Iris pigment epithelial cell (primary cell): ENCODE results near the gene NXPE1.

Experiments
- DNase-seq: peaks from one replicate; pipeline ENCODE4 v3.0.0-alpha.2; 2011; ENCODE audit warnings: low read depth

The NXPE1 gene

DNA sequence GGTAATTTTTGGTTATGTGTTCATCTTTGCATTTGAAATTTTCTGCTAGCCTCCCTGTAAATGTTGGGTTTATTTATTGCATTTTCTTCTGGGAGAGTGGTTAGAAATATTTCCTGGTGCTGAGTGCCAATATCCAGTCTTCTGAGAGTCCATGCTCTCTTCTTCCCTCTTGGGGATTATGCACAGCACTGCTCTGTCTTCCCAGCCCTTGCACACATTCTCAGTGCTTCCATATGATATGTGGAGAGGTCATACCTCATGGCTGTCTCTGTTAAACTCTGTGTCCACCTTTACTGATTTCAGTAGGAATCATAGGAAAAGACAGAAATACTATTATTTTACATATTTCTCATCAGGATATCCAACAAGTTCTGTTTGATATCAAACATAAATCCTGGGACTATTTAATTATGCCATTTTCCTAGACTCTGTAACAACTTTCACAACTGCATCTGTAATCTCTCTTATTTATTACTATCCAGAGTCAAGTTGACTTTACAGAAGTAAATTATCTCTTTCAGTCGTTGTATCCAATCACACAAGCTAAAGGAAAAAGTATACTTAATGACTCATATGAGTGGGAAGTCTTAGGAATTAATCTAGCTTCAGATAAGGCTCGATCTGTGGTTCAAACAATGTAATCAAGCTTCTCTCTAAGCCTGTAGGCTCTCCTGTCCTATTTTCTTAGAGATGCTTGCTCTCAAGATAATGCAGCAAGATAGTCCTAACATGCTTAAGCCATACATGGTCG is 2.7 kb upstream of the NXPE1 start:
- DNase-seq: peak; percentile 76

DNA sequence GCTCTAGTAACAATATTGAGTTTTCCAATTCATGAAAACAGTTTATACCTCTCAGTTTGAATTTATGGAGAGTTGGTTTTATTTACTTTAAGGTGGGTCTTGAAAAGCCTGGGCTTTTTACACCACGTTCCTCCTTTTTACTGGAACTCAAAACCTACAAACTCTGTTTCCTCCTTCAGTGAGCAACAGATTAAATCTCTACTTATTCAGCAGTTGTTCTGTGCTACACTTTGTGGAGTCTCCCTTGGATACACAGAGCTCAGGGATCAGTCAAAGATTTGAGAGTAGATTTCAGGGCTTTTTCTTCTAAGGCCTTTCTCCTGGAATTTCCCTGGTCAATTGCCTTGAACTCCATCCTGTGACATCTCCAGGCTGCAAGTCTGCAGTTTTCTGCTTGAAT is 3.5 kb downstream of the NXPE1 start:
- DNase-seq: no peak

DNA sequence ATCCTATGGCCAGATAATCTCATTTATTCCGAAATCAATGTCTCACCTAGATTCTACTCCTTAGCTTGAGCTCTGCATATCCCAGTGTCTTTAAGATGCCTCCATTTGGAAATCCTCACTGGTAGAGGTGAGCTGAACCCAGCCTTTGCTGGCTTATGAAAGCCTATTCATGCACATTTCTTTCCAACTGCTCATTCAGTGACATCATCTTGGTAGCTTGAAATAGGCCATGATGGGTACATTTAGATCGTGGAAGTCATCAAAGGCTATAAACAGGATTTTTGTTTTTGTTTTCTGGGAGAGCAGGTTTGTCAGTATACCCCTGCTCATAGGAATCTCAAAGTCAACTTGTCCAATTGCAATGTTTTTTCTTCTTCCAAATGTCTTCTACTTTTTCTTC is 6.0 kb downstream of the NXPE1 start:
- peak; percentile 9 for DNase-seq

DNA sequence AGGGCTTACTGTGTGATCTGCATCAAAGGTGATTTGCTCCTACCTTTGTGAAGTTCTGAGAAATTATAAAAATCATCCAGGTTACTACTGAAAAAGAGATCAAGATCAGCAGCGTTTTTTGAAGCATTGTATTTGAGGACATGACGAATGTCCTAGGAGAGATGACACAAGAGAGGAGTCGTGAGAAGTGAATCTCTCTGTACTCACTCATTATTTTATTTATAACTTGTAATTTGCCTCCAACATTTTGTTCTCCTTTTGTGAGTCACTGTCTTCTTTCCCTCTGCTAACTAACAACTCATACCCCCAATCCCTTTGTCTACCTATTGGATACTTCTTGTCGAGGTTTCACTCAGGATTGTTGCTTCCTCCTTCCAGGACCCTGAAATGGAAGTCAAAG is 8.6 kb downstream of the NXPE1 start:
- DNase-seq: no peak

DNA sequence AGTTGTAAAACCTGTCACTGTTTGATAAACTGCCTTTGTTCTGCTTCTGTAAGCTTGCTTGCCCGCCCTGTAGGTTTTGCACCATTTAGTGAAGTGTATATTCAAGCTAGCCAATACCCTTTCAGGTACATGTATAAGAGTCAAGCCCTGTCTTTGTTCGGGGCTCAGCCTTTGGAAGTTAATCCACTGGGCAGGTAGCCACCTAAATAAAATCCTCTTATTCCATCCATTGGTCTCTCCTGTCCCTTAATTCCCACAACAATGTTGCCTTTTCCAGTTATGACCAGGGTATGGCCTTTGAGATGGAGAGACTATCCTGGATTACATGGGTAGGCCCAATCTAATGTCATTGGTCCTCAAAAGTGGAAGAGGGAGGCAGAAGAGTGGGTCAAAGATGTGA is 34.0 kb downstream of the NXPE1 start:
- DNase-seq: no peak

DNA sequence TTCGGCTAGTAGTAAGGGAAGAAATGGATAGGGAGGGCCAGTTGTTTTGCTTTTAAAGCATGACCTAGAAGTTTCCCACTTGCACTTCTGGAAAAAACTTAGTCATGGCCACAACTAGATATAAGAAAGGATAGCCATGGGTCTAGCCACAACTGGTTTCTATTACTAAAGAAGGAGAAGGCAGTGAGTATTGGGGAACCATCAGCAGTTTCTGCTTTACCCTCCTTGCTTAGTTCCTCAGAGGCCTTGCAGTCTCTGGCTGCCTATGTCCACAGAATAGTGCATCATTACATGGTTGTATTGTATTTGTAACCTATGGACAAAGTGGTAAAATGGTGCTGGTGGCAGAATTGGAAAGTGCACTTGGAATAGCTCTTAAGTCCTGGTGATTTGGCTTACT is 35.6 kb downstream of the NXPE1 start:
- DNase-seq: no peak

DNA sequence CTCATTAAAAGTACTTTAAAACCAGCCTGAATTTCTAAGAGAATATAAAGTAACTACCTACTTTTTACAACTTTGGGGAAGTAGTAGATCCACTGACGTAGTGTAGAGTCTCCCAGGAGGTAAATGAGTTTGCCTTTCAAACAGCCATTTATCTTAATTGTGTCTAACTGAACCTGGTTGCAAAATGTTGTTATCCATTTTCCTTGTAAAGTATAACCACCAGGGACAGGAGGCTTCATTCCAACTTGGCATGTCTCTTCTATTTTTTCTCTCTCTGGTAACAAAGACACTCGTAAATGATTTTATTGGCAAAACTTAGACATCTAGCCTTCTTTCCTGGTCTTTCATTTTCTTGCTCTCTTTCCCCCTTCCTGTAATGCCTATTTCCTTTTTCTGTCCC is 36.9 kb downstream of the NXPE1 start:
- no peak for DNase-seq

DNA sequence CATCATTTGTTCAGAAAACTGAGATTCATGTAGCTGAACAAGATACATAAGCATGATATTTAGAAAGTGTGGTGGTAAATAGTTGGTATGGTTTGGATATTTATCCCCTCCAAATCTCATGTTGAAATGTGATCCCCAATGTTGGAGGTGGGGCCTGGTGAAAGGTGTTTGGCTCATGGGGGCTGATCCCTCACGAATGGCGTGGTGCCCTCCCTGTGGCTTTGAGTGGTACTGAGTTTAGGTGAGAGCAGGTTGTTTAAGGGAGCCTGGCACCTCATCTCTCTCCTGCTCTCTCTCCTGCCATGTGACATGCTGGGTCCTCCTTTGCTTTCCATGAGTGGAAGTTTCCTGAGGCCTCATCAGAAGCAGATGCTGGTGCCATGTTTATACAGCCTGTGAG is 48.1 kb downstream of the NXPE1 start:
- DNase-seq: no peak

DNA sequence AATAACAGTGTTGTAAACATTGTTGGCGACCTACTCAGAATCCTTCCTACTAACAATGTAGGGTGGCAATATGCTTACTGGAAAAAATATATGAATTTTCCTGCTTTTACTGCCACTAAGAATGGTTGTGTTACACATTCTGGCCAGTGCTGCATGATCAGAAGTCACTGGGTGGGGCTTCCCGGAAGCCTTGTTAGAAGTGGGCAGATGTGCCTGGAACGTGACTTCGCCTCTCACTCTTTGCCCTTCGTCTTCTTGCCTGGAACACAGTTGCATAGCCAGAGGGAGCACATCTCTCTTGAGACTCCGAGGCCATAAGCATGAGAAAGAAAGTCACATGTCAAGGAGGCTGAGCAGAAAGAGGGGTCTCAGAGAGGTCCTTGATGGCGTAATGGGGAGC is 48.6 kb downstream of the NXPE1 start:
- DNase-seq: no peak

DNA sequence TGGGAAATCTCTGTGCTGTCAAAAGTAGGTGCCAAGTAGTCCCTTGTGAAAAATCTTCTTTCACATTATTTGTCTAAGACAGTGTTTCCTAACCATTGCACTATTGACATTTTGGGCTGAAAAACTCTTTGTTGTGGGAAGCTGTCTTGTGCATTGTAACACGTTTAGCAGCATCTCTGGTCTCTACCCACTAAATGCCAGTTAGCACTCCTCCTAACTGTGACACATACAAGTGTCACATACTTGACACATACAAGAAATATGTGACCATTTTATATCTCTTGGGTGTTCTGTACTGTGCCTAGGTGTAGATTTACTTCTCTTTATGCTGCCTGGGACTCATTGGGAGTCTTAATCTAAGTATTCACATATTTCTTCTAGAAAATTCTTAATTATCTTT is 57.8 kb downstream of the NXPE1 start:
- DNase-seq: no peak

DNA sequence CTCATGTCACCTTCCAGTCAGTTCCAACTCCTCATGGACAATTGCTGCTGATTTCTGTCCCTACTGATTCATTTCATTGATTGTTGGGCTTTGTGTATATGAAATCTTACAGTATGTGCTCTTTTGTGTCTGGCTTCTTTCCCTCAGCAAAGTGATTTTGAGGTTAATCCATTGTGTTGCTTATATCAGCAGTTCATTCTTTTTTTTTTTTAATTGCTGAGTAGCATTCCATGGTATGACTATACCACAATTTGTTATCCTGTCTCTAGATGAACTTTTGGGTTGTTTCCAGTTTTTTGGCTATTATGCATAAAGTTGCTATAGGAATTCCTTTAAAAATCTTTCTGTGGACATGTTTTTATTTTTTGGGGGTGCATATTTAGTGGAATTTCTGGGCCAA is 59.9 kb downstream of the NXPE1 start:
- DNase-seq: no peak

DNA sequence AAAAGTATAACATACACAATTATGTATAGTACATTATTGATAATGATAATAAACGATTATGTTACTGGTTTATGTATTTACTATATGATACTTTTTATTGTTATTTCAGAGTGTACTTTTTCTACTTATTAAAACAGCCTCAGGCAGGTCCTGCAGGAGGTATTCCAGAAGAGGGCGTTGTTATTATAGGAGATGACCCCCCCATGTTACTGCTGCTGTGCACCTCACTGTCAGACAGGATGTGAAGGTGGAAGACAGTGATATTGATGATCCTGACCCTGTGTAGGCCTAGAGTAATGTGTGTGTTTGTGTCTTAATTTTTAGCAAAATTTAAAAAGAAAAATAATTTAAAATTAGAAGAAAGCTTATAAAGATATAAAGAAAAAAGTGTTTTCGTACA is 62.8 kb downstream of the NXPE1 start:
- DNase-seq: no peak

DNA sequence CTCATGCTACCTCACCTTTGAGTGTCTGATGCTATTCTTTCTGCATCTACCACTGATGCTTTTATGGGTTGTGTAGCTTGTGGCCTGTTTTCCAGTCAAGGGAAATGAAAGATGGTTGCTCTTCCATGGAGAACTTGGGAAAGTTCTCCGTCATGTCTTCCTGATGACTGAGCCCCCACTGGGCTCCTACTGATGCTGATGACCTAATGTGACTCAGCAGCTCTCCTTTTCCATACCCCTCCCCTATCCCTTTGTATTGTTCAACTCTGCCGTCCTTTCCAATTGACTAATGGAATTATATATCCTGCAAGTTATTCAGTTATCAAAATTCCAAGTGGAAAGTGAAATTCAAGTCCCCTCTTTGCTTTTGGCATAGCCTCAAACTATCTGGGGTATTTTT is 75.8 kb downstream of the NXPE1 start:
- DNase-seq: no peak

DNA sequence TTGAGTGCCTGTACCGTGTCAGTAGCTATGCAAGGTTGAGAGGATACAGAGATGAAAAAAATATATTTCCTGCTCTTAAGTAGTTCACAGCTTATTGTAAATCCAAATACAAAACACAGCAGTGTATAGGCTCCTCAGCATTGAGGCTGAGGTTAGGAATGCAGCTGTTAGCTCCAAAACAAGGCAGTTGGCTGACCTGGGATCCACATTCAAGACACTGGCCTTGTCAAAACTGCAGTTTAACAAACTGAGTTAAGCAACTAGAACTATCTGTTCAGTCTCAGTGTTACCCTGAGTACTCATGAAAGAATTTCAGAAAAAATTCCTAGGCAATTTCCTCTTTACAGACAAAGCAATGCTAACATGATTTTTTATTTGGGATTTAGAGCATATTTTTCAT is 77.6 kb downstream of the NXPE1 start:
- no peak for DNase-seq

DNA sequence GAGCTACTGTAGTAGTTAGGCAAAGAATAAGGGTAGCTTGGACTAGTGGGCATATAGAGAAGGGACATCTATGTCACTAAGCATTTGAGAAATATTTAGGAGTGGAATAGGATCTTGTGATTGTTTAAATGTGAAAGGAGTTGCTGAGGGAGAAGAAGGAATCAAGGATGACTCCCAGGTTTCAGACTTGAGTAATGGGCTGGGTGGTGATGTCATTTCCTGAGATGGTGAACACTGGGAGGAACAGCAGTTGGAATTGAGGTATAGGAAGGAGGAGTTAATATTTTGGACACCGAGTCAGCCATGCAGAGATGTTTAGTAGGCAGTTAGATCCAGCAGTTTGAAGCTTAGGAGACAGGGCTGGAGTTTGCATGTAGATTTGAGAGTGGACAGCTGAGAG is 80.3 kb downstream of the NXPE1 start:
- DNase-seq: no peak

DNA sequence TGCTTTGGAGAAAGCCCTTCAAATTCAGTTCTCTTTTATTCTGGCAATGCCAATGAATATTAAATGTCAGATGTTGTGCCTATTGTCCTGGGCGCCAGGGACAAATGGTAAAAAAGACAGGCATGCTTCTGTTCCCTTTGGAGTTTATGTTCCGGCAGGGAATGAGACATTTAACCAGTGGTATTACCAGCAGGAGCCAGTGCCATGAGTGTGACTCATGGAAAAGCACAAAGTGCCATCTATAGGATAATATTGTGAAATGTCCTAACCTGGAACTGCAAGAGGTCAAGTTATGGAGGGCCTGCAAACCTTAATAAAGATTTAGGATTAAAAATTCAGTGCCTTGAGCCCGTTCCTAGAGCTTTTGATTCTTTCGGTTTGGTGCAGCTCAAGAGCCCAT is 80.9 kb downstream of the NXPE1 start:
- peak; percentile 8 for DNase-seq

DNA sequence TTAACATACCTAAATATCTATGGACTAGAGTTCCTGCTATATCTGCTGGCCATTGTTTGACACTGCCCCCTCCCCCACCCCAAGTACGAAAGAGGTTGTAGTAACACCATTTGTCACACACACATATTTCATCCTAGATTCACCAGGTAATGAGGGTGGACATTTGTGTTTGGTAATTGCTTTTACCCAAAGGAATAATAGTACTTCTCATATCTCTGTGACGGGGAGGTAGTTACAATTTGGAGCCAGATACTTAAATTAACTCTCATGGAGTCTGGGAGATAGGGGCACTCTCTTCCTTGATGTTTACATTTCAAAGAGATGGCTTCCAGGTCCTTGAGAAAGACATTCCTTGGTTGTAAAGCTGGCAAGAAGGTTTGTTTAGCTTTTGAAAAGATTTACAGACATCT is 81.7 kb downstream of the NXPE1 start:
- no peak for DNase-seq

DNA sequence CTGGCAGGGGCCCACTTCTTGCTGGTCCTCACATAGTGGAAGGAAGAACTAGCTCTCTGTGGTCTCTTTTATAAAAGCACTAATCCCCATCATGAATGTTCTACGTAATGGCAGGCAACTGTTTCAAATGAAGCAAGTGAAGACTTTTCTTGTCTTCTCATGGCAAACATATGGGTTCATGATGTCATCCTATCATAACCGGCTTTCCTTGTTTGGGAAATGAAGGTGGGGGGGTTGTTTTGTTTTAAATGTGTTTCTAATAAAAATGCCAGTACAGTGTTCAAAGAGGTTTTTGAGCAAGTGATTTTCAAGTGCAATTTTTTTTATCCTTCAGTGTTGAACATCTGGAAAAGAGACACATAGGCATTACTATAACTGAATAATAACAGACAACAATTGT is 87.0 kb downstream of the NXPE1 start:
- no peak for DNase-seq
